ENCODE results near the gene JAK1.
A peak's percentile ranks its signal among the peaks of the same experiment; 100 is the strongest.

Gene JAK1

GRCh38 chr1:64942118-64942517, 24.2 kb downstream of the JAK1 start:
- H3K4me3 ChIP-seq (replicated peaks; ENCODE audit: low read depth, low read length): no peak overlapping the region
- no peak for DNase-seq (ENCODE audit: low read depth)
- no peak for TF ChIP-seq CTCF (IDR thresholded peaks at IDR 0.05; ENCODE audit: low read length, missing control alignments)

- TF ChIP-seq CTCF (IDR thresholded peaks at IDR 0.05; ENCODE audit: low read length, missing control alignments): no peak
- no peak for DNase-seq (ENCODE audit: low read depth)
- no peak overlapping the region for H3K4me3 ChIP-seq (replicated peaks; ENCODE audit: low read depth, low read length)
These were observed 24.8 kb downstream of the JAK1 start for GRCh38 chr1:64941461-64942117.

GRCh38 chr1:64940025-64940424, 26.3 kb downstream of the JAK1 start:
- no peak for TF ChIP-seq CTCF (IDR thresholded peaks at IDR 0.05; ENCODE audit: low read length, missing control alignments)
- DNase-seq (ENCODE audit: low read depth): peak; percentile 43
- no peak overlapping the region for H3K4me3 ChIP-seq (replicated peaks; ENCODE audit: low read depth, low read length)

- TF ChIP-seq CTCF (IDR thresholded peaks at IDR 0.05; ENCODE audit: low read length, missing control alignments): no peak
- no peak for DNase-seq (ENCODE audit: low read depth)
- no peak overlapping the region for H3K4me3 ChIP-seq (replicated peaks; ENCODE audit: low read depth, low read length)
These were observed 27.4 kb downstream of the JAK1 start for GRCh38 chr1:64938991-64939390.

- no peak for TF ChIP-seq CTCF (IDR thresholded peaks at IDR 0.05; ENCODE audit: low read length, missing control alignments)
- peak; percentile 45 for DNase-seq (ENCODE audit: low read depth)
- H3K4me3 ChIP-seq (replicated peaks; ENCODE audit: low read depth, low read length): no peak overlapping the region
These were observed 29.4 kb downstream of the JAK1 start for GRCh38 chr1:64936956-64937355.

- no peak overlapping the region for H3K4me3 ChIP-seq (replicated peaks; ENCODE audit: low read depth, low read length)
- no peak for TF ChIP-seq CTCF (IDR thresholded peaks at IDR 0.05; ENCODE audit: low read length, missing control alignments)
- DNase-seq (ENCODE audit: low read depth): no peak
These were observed 30.7 kb downstream of the JAK1 start for GRCh38 chr1:64935551-64936155.

GRCh38 chr1:64934878-64935275, 31.5 kb downstream of the JAK1 start:
- no peak for TF ChIP-seq CTCF (IDR thresholded peaks at IDR 0.05; ENCODE audit: low read length, missing control alignments)
- no peak overlapping the region for H3K4me3 ChIP-seq (replicated peaks; ENCODE audit: low read depth, low read length)
- no peak for DNase-seq (ENCODE audit: low read depth)

All from fibroblast of pulmonary artery (primary cell).